Heart left ventricle (tissue), 13 donors: ENCODE measurements around the gene SUN1.

Experiments used
- CTCF ChIP-seq, 12 donors: fragments of 200-600 bp; sonication (generic) in 4 of 12; IDR thresholded peaks; one replicate each; pipeline versions ENCODE4 v1.5.0 to v1.8.0; 2018 to 2022; ENCODE audit warnings: antibody characterized with exemption in 12 of 12, mild to moderate bottlenecking in 5 of 12
- POLR2A ChIP-seq, 2 donors: fragments of 450-650 bp; IDR thresholded peaks; one replicate each; pipeline ENCODE4 v1.6.1; 2017; ENCODE audit warnings: antibody characterized with exemption in 2 of 2, mild to moderate bottlenecking in 2 of 2, moderate library complexity in 2 of 2
- donor health status: ischemic (EF 13 %, LVEDD 7.1; RV severe dilation, severe dysfunction).
- donor health status: DM: no; HTN: yes; CAD: no.
- donor health status: DM: no; HTN: no; CAD: no.
- donor health status: ischemic (EF 25% LVEDD 6.9; RV normal size, moderate dysfunction).
- donor health status: ischemic (EF 25% LVEDD 5.7; RV mildly dilated, moderate dysfunction).
- donor health status: ischemic (EF 35%, LVEDD 5.7; RV mildly dilated, moderate dysfunction).
- donor health status: nonischemic (EF 11% LVEDD 7.7; RV severe dilation, severe dysfunction).
- donor health status: DM: yes; HTN: yes; CAD: no.
- donor health status: PGD.
- donor health status: ischemic (EF 29% LVEDD 5.4; RV normal size, mild dysfunction).
- donor health status: nonischemic (EF 23%, LVEDD 6.1; RV moderate dilation, normal function).

DNA sequence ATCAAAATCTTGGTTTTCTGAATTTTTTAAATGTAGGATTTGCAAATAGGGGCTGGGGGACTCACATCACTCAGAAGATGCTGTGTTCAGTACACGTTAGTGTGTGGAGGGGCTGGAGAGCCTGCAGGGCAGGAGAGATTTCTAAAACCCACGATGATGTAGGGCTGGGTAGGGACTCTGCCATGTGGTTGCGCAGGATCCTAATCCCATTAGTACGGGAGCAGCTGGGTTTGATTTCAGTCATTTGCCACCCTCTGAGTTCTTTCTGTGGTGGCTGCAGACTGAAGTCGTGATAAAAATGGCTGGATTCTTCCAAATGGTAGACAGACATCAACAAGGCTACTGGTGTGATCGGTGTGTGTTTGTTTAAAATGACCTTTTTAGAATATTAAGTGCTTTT is 29.9 kb downstream of the SUN1 start:
- TF ChIP-seq CTCF (IDR thresholded peaks at IDR 0.05): no peak
- no peak for TF ChIP-seq POLR2A (IDR thresholded peaks at IDR 0.05)
